PC-3 (cell line): ENCODE measurements around the gene ADAMTS1. TPM values are rescaled to one million over a fixed set of nuclear protein-coding genes. Genes with fewer than 3 reads are reported as not detected.

Experiments
- ATAC-seq: fragments of 200-7000 bp; cut with Tn5 transposase; 2 replicates; pipeline ENCODE4 v1.9.1; 2020; ENCODE audit warnings: mild to moderate bottlenecking, moderate library complexity
- BruUV-seq: library from RNA; stranded (reverse); fragments of 400-500 nt; replicated peaks from 2 replicates; lab custom pipeline; 2021; lab: Mats Ljungman, UMichigan
- CTCF ChIA-PET: fragments of 300-600 bp; sonication (Branson Sonifier 250); formaldehyde crosslinking; loops from one replicate; lab custom pipeline; 2022; ENCODE audit warnings: antibody characterized with exemption; lab: Charles Lee
- POLR2A ChIA-PET: fragments of 300-600 bp; sonication (Branson Sonifier 250); formaldehyde crosslinking; loops from one replicate; lab custom pipeline; 2022; ENCODE audit warnings: antibody characterized with exemption; ENCODE audit not compliant: unreplicated experiment; lab: Charles Lee
- DNase-seq: peaks from one replicate; pipeline ENCODE4 v3.0.0-alpha.2; 2015
- H2AFZ ChIP-seq: fragments of 300-600 bp; sonication (generic); 2 replicates; pipeline ENCODE4 v1.6.0; 2016; ENCODE audit warnings: antibody characterized with exemption, low read length
- H3F3A ChIP-seq: fragments of 300-600 bp; sonication (generic); one replicate; pipeline ENCODE4 v1.6.0; 2017; ENCODE audit warnings: antibody characterized with exemption, low read length, control low read depth, mild to moderate bottlenecking; ENCODE audit not compliant: unreplicated experiment
- H3K27ac ChIP-seq: fragments of 300-600 bp; sonication (generic); 2 replicates; pipeline ENCODE4 v1.5.1; 2016; ENCODE audit warnings: mild to moderate bottlenecking, low read length
- H3K27me3 ChIP-seq: fragments of 300-600 bp; sonication (generic); 2 replicates; pipeline ENCODE4 v1.6.1; 2016; ENCODE audit warnings: low read length, mixed read lengths
- H3K36me3 ChIP-seq: fragments of 300-600 bp; sonication (generic); 2 replicates; pipeline ENCODE4 v1.6.1; 2016; ENCODE audit warnings: low read depth, mixed run types, low read length, mixed read lengths
- H3K4me1 ChIP-seq: fragments of 300-600 bp; sonication (generic); 2 replicates; pipeline ENCODE4 v1.5.1; 2016; ENCODE audit warnings: low read length; ENCODE audit not compliant: insufficient read depth
- H3K4me2 ChIP-seq: fragments of 300-600 bp; sonication (generic); 2 replicates; pipeline ENCODE4 v1.6.0; 2016; ENCODE audit warnings: low read length
- H3K4me3 ChIP-seq: fragments of 300-600 bp; sonication (generic); 2 replicates; pipeline ENCODE4 v1.5.1; 2016; ENCODE audit warnings: mild to moderate bottlenecking, low read length, mixed read lengths
- H3K79me2 ChIP-seq: fragments of 300-600 bp; sonication (generic); 2 replicates; pipeline ENCODE4 v1.6.1; 2017; ENCODE audit warnings: low read length, mixed read lengths
- H3K9ac ChIP-seq: fragments of 300-600 bp; sonication (generic); 2 replicates; pipeline ENCODE4 v1.6.0; 2016; ENCODE audit warnings: mild to moderate bottlenecking, low read length
- H3K9me2 ChIP-seq: fragments of 300-600 bp; sonication (generic); replicated peaks from 2 replicates; pipeline ENCODE4 v1.6.1; 2016; ENCODE audit warnings: mixed run types, low read length, mixed read lengths
- H3K9me3 ChIP-seq: fragments of 300-600 bp; sonication (generic); 2 replicates; pipeline ENCODE4 v1.6.1; 2016; ENCODE audit warnings: low read length, mixed read lengths
- H4K20me1 ChIP-seq: fragments of 300-600 bp; sonication (generic); 2 replicates; pipeline ENCODE4 v1.6.1; 2016; ENCODE audit warnings: low read length, mixed read lengths
- EZH2 ChIP-seq: fragments of 300-600 bp; sonication (generic); IDR thresholded peaks from one replicate; pipeline ENCODE4 v1.6.1; 2017; ENCODE audit warnings: antibody characterized with exemption, mild to moderate bottlenecking, low read length; ENCODE audit not compliant: unreplicated experiment
- EZH2phosphoT487 ChIP-seq: fragments of 300-600 bp; sonication (generic); IDR thresholded peaks from 2 replicates; pipeline ENCODE4 v1.6.1; 2018; ENCODE audit warnings: mild to moderate bottlenecking, antibody characterized with exemption, low read length, borderline replicate concordance
- intact Hi-C: fragments of 100-400 bp; cut with micrococcal nuclease; formaldehyde crosslinking; loops from 2 replicates; pipeline ENCODE4 v1.9.0; 2023
- total RNA-seq: library from RNA; depleted of rRNA; stranded (reverse); fragments of >200 nt; gene quantifications from 2 replicates; pipeline ENCODE4 v1.2.3, GENCODE V29; 2014
- TF ChIP-seq, protein P1 (sequence below): fragments of 300-600 bp; sonication (generic); conservative IDR thresholded peaks from 2 replicates; pipeline ENCODE4 v1.5.1; 2017; ENCODE audit warnings: antibody characterized with exemption, low read depth, mild to moderate bottlenecking, low read length

The ADAMTS1 gene
- total RNA-seq, 1 experiment from 2014 or later, result 12.9 TPM

DNA sequence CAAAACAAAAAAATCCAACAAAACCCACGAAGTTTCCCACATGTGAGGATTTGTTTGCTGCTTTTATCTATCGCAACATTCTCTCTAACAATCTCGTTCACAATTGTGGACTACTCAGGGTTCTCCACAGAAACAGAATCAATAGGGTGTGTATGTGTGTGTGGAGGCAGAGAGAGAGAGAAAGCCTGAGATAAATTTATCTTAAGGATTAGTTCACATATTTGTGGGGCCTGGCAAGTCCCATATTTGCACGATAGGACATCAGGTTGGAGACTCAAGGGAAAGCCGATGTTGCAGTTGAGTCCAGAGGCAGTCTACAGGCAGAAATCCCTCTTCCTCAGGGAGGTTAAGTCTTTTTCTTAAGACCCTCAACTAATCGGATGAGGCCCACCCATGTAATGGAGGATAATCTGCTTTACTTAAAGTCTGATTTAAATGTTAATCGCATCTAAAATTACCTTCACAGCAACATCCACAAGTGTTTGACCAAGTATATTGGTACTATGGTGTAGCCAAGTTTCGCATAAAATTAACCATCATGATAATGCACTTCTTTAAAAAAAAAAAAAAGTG lies 31.7 kb downstream of the ADAMTS1 start:
- ChIA-PET POLR2A (no interaction called here), CTCF (no interaction called here)
- H3K36me3 ChIP-seq, result no peaks in the 10 kb centered on the region
- H3F3A ChIP-seq, result no peaks in the 10 kb centered on the region
- BruUV-seq, result no TSS peak
- H3K27ac ChIP-seq, result no peak overlapping the region
- no peak for ATAC-seq
- H4K20me1 ChIP-seq, result no peaks in the 10 kb centered on the region
- no peak overlapping the region for H3K9ac ChIP-seq
- H3K4me3 ChIP-seq, result no peak overlapping the region
- H3K4me1 ChIP-seq, result no peaks in the 10 kb centered on the region
- no peak for TF ChIP-seq EZH2
- TF ChIP-seq EZH2phosphoT487, result no peak
- TF ChIP-seq, protein P1, sequence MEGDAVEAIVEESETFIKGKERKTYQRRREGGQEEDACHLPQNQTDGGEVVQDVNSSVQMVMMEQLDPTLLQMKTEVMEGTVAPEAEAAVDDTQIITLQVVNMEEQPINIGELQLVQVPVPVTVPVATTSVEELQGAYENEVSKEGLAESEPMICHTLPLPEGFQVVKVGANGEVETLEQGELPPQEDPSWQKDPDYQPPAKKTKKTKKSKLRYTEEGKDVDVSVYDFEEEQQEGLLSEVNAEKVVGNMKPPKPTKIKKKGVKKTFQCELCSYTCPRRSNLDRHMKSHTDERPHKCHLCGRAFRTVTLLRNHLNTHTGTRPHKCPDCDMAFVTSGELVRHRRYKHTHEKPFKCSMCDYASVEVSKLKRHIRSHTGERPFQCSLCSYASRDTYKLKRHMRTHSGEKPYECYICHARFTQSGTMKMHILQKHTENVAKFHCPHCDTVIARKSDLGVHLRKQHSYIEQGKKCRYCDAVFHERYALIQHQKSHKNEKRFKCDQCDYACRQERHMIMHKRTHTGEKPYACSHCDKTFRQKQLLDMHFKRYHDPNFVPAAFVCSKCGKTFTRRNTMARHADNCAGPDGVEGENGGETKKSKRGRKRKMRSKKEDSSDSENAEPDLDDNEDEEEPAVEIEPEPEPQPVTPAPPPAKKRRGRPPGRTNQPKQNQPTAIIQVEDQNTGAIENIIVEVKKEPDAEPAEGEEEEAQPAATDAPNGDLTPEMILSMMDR, result no peak
- H3K9me2 ChIP-seq, result no peaks in the 10 kb centered on the region
- intact Hi-C loops, result no loop called here
- no peak for DNase-seq
- H2AFZ ChIP-seq, result no peak overlapping the region
- no peak overlapping the region for H3K4me2 ChIP-seq
- no peaks in the 10 kb centered on the region for H3K9me3 ChIP-seq
- no peaks in the 10 kb centered on the region for H3K27me3 ChIP-seq
- no peaks in the 10 kb centered on the region for H3K79me2 ChIP-seq

DNA sequence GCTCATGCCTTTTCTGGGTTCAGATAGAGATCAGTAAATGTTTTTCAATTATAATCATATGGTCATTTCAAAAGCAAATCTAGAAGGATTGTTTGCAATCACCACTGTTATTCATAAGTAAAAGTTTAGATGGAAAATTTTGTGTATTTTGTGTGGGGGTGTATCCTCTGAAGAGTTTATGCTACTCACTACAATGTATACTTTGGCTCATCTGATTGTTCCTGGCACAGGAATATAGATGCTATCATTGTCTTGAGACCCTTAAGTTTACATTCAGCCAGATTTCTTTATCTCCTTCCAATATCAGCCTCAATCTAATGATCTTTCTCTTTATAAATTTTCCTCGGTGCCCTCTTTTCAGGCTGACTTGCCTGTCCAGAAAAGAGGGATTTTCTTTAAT lies 33.0 kb downstream of the ADAMTS1 start:
- DNase-seq (no peak), ATAC-seq (no peak)
- intact Hi-C loops, result no loop called here
- no peak overlapping the region for H3K9ac ChIP-seq
- no peaks in the 10 kb centered on the region for H3F3A ChIP-seq
- BruUV-seq, result no TSS peak
- H3K36me3 ChIP-seq, result no peaks in the 10 kb centered on the region
- POLR2A ChIA-PET, result no interaction called here
- H3K27me3 ChIP-seq, result no peaks in the 10 kb centered on the region
- no peak overlapping the region for H2AFZ ChIP-seq
- H3K4me1 ChIP-seq, result peaks cover 5% of the 10 kb centered on the region
- H4K20me1 ChIP-seq, result no peaks in the 10 kb centered on the region
- TF ChIP-seq EZH2, result no peak
- TF ChIP-seq EZH2phosphoT487, result no peak
- TF ChIP-seq, protein P1, result no peak
- no peak overlapping the region for H3K4me2 ChIP-seq
- H3K9me3 ChIP-seq, result no peaks in the 10 kb centered on the region
- H3K4me3 ChIP-seq, result no peak overlapping the region
- H3K79me2 ChIP-seq, result no peaks in the 10 kb centered on the region
- no peaks in the 10 kb centered on the region for H3K9me2 ChIP-seq
- no peak overlapping the region for H3K27ac ChIP-seq
- CTCF ChIA-PET, result no interaction called here

DNA sequence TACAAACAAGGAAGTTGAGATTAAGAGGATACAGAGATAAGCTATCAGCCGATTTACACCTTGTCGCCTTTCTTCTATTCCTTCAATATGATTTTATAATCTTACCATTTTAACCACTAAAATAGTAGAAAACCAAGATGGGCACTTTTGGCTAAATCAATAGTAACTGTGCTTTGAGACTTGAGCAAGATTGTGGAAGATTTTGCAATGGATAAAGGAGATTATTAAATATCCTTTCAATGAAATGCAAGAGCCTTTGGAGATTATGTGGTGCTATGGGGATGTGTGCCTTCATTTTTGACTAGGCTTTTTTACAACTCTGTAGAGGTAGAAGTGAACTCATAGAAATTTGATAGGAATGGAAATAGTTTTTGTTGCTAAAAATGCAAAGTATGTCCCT lies 33.7 kb downstream of the ADAMTS1 start:
- Histone ChIP-seq H3K36me3 (no peaks in the 10 kb centered on the region), H3K27me3 (no peaks in the 10 kb centered on the region), H3K4me2 (no peak overlapping the region), H3K9me3 (no peaks in the 10 kb centered on the region), H2AFZ (no peak overlapping the region), H3K79me2 (no peaks in the 10 kb centered on the region), H4K20me1 (no peaks in the 10 kb centered on the region), H3K9me2 (no peaks in the 10 kb centered on the region), H3K27ac (no peak overlapping the region), H3K9ac (no peak overlapping the region), H3K4me3 (no peak overlapping the region), H3K4me1 (peaks cover 12% of the 10 kb centered on the region), H3F3A (no peaks in the 10 kb centered on the region)
- DNase-seq, result no peak
- BruUV-seq, result no TSS peak
- CTCF ChIA-PET, result no interaction called here
- intact Hi-C loops, result no loop called here
- TF ChIP-seq, protein P1, result no peak
- TF ChIP-seq EZH2 (no peak), EZH2phosphoT487 (no peak)
- POLR2A ChIA-PET, result interaction anchor here (0.7 kb wide), 1 partner anchor 11 kb away, joined by 3 read pairs; no protein-coding TSS in a partner anchor
- no peak for ATAC-seq
